ENCODE results near the gene ZPR1.

The ZPR1 gene, protein sequence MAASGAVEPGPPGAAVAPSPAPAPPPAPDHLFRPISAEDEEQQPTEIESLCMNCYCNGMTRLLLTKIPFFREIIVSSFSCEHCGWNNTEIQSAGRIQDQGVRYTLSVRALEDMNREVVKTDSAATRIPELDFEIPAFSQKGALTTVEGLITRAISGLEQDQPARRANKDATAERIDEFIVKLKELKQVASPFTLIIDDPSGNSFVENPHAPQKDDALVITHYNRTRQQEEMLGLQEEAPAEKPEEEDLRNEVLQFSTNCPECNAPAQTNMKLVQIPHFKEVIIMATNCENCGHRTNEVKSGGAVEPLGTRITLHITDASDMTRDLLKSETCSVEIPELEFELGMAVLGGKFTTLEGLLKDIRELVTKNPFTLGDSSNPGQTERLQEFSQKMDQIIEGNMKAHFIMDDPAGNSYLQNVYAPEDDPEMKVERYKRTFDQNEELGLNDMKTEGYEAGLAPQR

DNA sequence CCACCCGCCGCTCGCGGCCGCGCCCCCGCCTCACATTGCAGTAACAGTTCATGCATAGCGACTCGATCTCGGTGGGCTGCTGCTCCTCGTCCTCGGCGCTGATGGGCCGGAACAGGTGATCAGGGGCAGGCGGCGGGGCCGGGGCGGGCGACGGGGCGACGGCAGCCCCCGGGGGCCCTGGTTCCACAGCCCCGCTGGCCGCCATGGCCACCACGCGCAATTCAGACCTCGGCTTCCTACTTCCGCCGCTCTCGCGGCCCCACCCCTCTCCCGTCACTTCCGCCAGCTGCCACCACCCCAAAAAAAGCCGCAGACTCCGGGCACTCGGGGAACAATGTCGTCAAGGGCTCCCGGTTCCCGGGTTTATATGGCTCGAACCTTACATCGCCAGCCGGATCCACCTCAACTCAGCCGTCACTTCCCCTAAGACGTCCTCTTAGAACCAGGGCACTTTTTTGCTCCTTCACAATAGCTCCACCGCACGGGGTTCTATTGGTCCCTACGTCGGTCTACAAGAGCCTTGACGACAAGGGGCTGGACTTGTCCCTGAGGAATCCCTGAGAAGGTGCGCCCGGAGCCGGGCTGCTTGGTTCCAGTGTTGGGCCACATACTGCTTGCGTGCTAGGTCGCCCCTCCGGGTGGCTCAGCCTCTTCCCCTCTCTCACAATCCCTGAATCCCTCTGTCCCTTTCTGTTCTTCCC is at the start of gene ZPR1:
Gene ZPR1, minus strand, starts transcription at position 238 of the 701 bp plus-strand sequence. Its CDS starts 33 bp downstream, at position 205.
- Histone ChIP-seq H3K27ac (ENCODE audit: low read depth, low read length) (peak within 1 kb of the TSS; percentile 20; the same call in 1 of the 2 replicates), H2AFZ (ENCODE audit: low read depth, low read length, severe bottlenecking) (peak within 1 kb of the TSS; percentile 98)

DNA sequence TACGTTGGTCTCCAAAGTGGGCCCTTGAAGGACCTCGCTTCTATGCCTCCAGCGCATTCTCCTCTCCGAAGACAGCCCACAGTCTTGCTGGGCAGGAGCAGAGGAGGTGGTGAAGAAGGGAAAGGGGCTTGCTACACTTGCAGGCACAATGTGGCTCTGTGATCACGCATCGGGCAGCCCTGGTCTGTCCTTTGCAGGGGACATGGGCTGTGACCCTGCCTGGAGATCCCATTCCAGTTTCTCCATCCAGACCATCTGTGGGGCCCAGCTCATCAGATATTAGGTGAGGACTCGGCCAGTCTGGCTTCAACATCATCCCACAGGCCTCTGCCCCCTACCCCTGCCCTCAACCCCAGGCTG is 48.8 kb upstream of the ZPR1 start:
- Histone ChIP-seq H3F3A (ENCODE audit: insufficient read depth) (no peaks in the 10 kb centered on the region), H4K20me1 (ENCODE audit: low read depth, low read length) (no peaks in the 10 kb centered on the region)

More for the DNA sequence above, at the start of gene ZPR1:
- Histone ChIP-seq H4K20me1 (ENCODE audit: low read depth, low read length) (no peaks in the 10 kb centered on the region), H3K9me2 (replicated peaks; ENCODE audit: insufficient read depth, low read length) (no peaks in the 10 kb centered on the region), H3K4me3 (ENCODE audit: insufficient read depth, low read length, poor library complexity, severe bottlenecking) (peak within 1 kb of the TSS; percentile 98), H3K9ac (ENCODE audit: low read length) (peak within 1 kb of the TSS; percentile 88), H3F3A (ENCODE audit: insufficient read depth) (no peaks in the 10 kb centered on the region), H3K4me2 (ENCODE audit: low read depth, low read length, poor library complexity, severe bottlenecking) (peak within 1 kb of the TSS; percentile 67), H3K9me3 (ENCODE audit: insufficient read depth, low read length) (no peaks in the 10 kb centered on the region), H3K79me2 (ENCODE audit: insufficient read depth, low read length) (peaks cover 30% of the 10 kb centered on the region), H3K27me3 (ENCODE audit: low read length) (no peaks in the 10 kb centered on the region), H3K36me3 (ENCODE audit: low read length) (peaks cover 19% of the 10 kb centered on the region)
- TF ChIP-seq, protein P1, sequence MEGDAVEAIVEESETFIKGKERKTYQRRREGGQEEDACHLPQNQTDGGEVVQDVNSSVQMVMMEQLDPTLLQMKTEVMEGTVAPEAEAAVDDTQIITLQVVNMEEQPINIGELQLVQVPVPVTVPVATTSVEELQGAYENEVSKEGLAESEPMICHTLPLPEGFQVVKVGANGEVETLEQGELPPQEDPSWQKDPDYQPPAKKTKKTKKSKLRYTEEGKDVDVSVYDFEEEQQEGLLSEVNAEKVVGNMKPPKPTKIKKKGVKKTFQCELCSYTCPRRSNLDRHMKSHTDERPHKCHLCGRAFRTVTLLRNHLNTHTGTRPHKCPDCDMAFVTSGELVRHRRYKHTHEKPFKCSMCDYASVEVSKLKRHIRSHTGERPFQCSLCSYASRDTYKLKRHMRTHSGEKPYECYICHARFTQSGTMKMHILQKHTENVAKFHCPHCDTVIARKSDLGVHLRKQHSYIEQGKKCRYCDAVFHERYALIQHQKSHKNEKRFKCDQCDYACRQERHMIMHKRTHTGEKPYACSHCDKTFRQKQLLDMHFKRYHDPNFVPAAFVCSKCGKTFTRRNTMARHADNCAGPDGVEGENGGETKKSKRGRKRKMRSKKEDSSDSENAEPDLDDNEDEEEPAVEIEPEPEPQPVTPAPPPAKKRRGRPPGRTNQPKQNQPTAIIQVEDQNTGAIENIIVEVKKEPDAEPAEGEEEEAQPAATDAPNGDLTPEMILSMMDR (IDR thresholded peaks at IDR 0.05; ENCODE audit: insufficient read depth, low read length, poor library complexity, severe bottlenecking), result no peak
- no peak for TF ChIP-seq EZH2phosphoT487 (conservative IDR thresholded peaks at IDR 0.05; ENCODE audit: low read length)

DNA sequence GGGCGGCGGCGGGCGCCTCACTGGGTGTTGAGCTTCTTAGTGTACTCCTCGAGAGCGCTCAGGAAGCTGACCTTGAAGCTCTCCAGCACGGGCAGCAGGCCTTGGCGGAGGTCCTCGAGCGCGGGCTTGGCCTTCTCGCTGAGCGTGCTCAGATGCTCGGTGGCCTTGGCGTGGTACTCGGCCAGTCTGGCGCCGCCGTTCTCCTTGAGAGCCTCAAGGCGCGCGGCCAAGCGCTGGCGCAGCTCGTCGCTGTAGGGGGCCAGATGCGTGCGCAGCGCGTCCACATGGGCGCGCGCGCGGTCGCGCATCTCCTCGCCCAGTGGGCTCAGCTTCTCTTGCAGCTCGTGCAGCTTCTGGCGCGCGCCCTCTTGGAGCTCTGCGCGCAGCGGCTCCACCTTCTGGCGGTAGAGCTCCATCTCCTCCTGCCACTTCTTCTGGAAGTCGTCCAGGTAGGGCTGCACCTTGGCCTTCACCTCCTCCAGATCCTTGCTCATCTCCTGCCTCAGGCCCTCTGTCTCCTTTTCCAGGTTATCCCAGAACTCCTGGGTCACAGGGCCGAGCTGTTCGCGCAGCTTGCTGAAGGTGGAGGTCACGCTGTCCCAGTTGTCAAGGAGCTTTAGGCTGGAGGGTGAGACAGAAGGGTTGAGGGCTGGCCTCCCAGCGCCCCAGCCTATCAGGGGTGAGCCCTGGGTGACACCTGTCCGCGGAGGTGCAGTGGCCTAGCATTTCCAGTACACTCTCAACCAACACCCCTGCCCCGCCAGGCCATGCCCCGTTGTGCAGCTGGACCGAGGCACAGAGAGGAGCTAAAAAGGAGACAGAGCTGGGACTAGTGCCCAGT is 48.2 kb upstream of the ZPR1 start:
- no peaks in the 10 kb centered on the region for H3K79me2 ChIP-seq (ENCODE audit: insufficient read depth, low read length)
- H2AFZ ChIP-seq (ENCODE audit: low read depth, low read length, severe bottlenecking), result peak overlapping the region; percentile 96
- H3K9ac ChIP-seq (ENCODE audit: low read length), result peak overlapping the region; percentile 59
- H3K4me2 ChIP-seq (ENCODE audit: low read depth, low read length, poor library complexity, severe bottlenecking), result peak overlapping the region; percentile 73
- no peaks in the 10 kb centered on the region for H3F3A ChIP-seq (ENCODE audit: insufficient read depth)
- TF ChIP-seq EZH2phosphoT487 (conservative IDR thresholded peaks at IDR 0.05; ENCODE audit: low read length), result no peak
- TF ChIP-seq, protein P1 (IDR thresholded peaks at IDR 0.05; ENCODE audit: insufficient read depth, low read length, poor library complexity, severe bottlenecking), result peak; percentile 62
- no peaks in the 10 kb centered on the region for H3K27me3 ChIP-seq (ENCODE audit: low read length)
- H3K4me3 ChIP-seq (ENCODE audit: insufficient read depth, low read length, poor library complexity, severe bottlenecking), result peak overlapping the region; percentile 50
- H3K27ac ChIP-seq (ENCODE audit: low read depth, low read length), result no peak overlapping the region
- H3K9me3 ChIP-seq (ENCODE audit: insufficient read depth, low read length), result no peaks in the 10 kb centered on the region
- no peaks in the 10 kb centered on the region for H4K20me1 ChIP-seq (ENCODE audit: low read depth, low read length)
- H3K9me2 ChIP-seq (replicated peaks; ENCODE audit: insufficient read depth, low read length), result no peaks in the 10 kb centered on the region
- H3K36me3 ChIP-seq (ENCODE audit: low read length), result no peaks in the 10 kb centered on the region

More for the DNA sequence above, 48.8 kb upstream of the ZPR1 start:
- H2AFZ ChIP-seq (ENCODE audit: low read depth, low read length, severe bottlenecking), result no peak overlapping the region
- no peaks in the 10 kb centered on the region for H3K79me2 ChIP-seq (ENCODE audit: insufficient read depth, low read length)
- no peaks in the 10 kb centered on the region for H3K9me2 ChIP-seq (replicated peaks; ENCODE audit: insufficient read depth, low read length)
- H3K9me3 ChIP-seq (ENCODE audit: insufficient read depth, low read length), result no peaks in the 10 kb centered on the region
- no peak overlapping the region for H3K27ac ChIP-seq (ENCODE audit: low read depth, low read length)
- H3K27me3 ChIP-seq (ENCODE audit: low read length), result no peaks in the 10 kb centered on the region
- no peak overlapping the region for H3K9ac ChIP-seq (ENCODE audit: low read length)
- TF ChIP-seq, protein P1 (IDR thresholded peaks at IDR 0.05; ENCODE audit: insufficient read depth, low read length, poor library complexity, severe bottlenecking), result no peak
- TF ChIP-seq EZH2phosphoT487 (conservative IDR thresholded peaks at IDR 0.05; ENCODE audit: low read length), result no peak
- no peak overlapping the region for H3K4me3 ChIP-seq (ENCODE audit: insufficient read depth, low read length, poor library complexity, severe bottlenecking)
- H3K36me3 ChIP-seq (ENCODE audit: low read length), result no peaks in the 10 kb centered on the region
- no peak overlapping the region for H3K4me2 ChIP-seq (ENCODE audit: low read depth, low read length, poor library complexity, severe bottlenecking)

Data from SU-DHL-6 (cell line).